Measurements from ENCODE around the gene NKIRAS1. TPM values are rescaled to one million over a fixed set of nuclear protein-coding genes. Genes with fewer than 3 reads are reported as not detected.
"Not testable (repeated sequence)": the region's sequence is repeated elsewhere in the genome, so short reads cannot be mapped to it uniquely, and the experiment has no call there.

NKIRAS1 gene
- total RNA-seq, 1 experiment from 2014 or later = 12.0 TPM

DNA sequence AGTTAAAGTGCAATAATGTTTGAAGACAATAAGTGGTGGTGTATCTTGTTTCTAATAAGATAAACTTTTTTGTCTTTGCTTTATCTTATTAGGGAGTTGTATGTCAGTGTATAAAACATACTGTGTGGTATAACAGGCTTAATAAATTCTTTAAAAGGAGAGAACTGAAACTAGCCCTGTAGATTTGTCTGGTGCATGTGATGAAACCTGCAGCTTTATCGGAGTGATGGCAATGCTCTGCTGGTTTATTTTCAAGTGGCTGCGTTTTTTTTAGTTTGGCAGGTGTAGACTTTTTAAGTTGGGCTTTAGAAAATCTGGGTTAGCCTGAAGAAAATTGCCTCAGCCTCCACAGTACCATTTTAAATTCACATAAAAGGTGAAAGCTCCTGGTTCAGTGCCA lies 2.8 kb upstream of the NKIRAS1 start:
- Histone ChIP-seq H3K4me3 (replicated peaks in 1 of 2; ENCODE audit: low read depth in 1 of 2, low read length in 2 of 2) (no peak overlapping the region), H3K27me3 (ENCODE audit: insufficient read depth, low read length) (no peaks in the 10 kb centered on the region), H3K9me2 (ENCODE audit: insufficient read depth) (no peaks in the 10 kb centered on the region), H3K27ac (ENCODE audit: low read depth, low read length) (no peak overlapping the region), H3K4me1 (ENCODE audit: control insufficient read depth in 1 of 2, insufficient read depth in 2 of 2, low read length in 2 of 2) (peaks cover 14 to 23% of the 10 kb centered on the region in 2 experiments; a peak in 3 of 4 replicates), H3K9ac (ENCODE audit: low read length) (no peak overlapping the region), H2AFZ (ENCODE audit: low read depth, low read length, poor library complexity, severe bottlenecking) (no peak overlapping the region), H3K36me3 (ENCODE audit: control insufficient read depth in 1 of 2, insufficient read depth in 2 of 2, low read length in 2 of 2) (peaks cover 16 to 26% of the 10 kb centered on the region in 2 experiments), H4K20me1 (ENCODE audit: insufficient read depth) (peaks cover 28% of the 10 kb centered on the region; the same call in 1 of the 2 replicates), H3K9me3 (ENCODE audit: control insufficient read depth in 1 of 2, insufficient read depth in 1 of 2, low read depth in 1 of 2, low read length in 2 of 2) (no peaks in the 10 kb centered on the region), H3K4me2 (ENCODE audit: low read length) (no peak overlapping the region), H3K79me2 (ENCODE audit: insufficient read depth, low read length) (peaks cover 50% of the 10 kb centered on the region)
- intact Hi-C loops (cut with micrococcal nuclease) = no loop called here
- BruUV-seq (replicated peaks) = no TSS peak
- POLR2A ChIA-PET = interaction anchor here (4.1 kb wide), 1 partner anchor 8 kb away, joined by 69 read pairs; no protein-coding TSS in a partner anchor
- no peak for TF ChIP-seq SRF (IDR thresholded peaks at IDR 0.05; ENCODE audit: low read depth)
- TF ChIP-seq, protein P1, sequence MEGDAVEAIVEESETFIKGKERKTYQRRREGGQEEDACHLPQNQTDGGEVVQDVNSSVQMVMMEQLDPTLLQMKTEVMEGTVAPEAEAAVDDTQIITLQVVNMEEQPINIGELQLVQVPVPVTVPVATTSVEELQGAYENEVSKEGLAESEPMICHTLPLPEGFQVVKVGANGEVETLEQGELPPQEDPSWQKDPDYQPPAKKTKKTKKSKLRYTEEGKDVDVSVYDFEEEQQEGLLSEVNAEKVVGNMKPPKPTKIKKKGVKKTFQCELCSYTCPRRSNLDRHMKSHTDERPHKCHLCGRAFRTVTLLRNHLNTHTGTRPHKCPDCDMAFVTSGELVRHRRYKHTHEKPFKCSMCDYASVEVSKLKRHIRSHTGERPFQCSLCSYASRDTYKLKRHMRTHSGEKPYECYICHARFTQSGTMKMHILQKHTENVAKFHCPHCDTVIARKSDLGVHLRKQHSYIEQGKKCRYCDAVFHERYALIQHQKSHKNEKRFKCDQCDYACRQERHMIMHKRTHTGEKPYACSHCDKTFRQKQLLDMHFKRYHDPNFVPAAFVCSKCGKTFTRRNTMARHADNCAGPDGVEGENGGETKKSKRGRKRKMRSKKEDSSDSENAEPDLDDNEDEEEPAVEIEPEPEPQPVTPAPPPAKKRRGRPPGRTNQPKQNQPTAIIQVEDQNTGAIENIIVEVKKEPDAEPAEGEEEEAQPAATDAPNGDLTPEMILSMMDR (IDR thresholded peaks at IDR 0.05 in 2 of 3, conservative IDR thresholded peaks at IDR 0.05 in 1 of 3; ENCODE audit: borderline replicate concordance in 1 of 3, insufficient read depth in 1 of 3, low read depth in 2 of 3, low read length in 2 of 3) = no peak
- no peak for TF ChIP-seq ELF1 (IDR thresholded peaks at IDR 0.05; ENCODE audit: borderline replicate concordance, low read depth)
- TF ChIP-seq, protein P2, sequence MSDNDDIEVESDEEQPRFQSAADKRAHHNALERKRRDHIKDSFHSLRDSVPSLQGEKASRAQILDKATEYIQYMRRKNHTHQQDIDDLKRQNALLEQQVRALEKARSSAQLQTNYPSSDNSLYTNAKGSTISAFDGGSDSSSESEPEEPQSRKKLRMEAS (IDR thresholded peaks at IDR 0.05) = no peak
- no peak for TF ChIP-seq CEBPB (IDR thresholded peaks at IDR 0.05; ENCODE audit: low read depth)
- RAD21 ChIA-PET (ENCODE audit: low non-redundant PET in 1 of 2, low total read pairs in 2 of 2, uncharacterized antibody in 2 of 2, unreplicated experiment in 2 of 2) = no interaction called here
- no peak for DNase-seq (ENCODE audit: low read depth, low spot score)
- no peak for ATAC-seq
- CTCF ChIA-PET = no interaction called here

DNA sequence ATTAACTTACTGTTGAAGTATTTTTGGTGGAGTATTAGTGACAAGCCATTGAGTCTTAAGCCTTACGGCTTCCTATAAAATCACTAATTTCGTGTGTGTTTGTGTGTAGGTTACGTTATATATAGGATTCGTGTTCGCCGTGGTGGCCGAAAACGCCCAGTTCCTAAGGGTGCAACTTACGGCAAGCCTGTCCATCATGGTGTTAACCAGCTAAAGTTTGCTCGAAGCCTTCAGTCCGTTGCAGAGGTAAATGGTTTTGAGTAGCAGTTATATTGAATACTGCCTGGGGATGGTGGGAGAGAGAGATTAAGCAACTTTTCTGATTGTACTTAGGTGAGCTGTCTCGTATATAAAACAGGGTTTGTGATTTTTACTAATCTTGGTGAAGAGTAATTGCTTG lies 1.5 kb upstream of the NKIRAS1 start:
- Histone ChIP-seq H3K4me3 (replicated peaks in 1 of 2; ENCODE audit: low read depth in 1 of 2, low read length in 2 of 2) (peak overlapping the region; percentile 87 to 97), H3K79me2 (ENCODE audit: insufficient read depth, low read length) (peaks cover 63% of the 10 kb centered on the region), H4K20me1 (ENCODE audit: insufficient read depth) (peaks cover 28% of the 10 kb centered on the region; the same call in 1 of the 2 replicates), H3K4me1 (ENCODE audit: control insufficient read depth in 1 of 2, insufficient read depth in 2 of 2, low read length in 2 of 2) (peaks cover 14 to 23% of the 10 kb centered on the region in 2 experiments; a peak in 3 of 4 replicates), H3K27ac (ENCODE audit: low read depth, low read length) (peak overlapping the region; percentile 83; the same call in 1 of the 2 replicates), H3K9ac (ENCODE audit: low read length) (peak overlapping the region; percentile 98), H3K36me3 (ENCODE audit: control insufficient read depth in 1 of 2, insufficient read depth in 2 of 2, low read length in 2 of 2) (peaks cover 16 to 26% of the 10 kb centered on the region in 2 experiments), H3K4me2 (ENCODE audit: low read length) (peak overlapping the region; percentile 83)
- H3K9me2 ChIP-seq (ENCODE audit: insufficient read depth); H2AFZ ChIP-seq (ENCODE audit: low read depth, low read length, poor library complexity, severe bottlenecking); BruUV-seq (replicated peaks); intact Hi-C loops (cut with micrococcal nuclease); DNase-seq (ENCODE audit: low read depth, low spot score); ATAC-seq; H3K9me3 ChIP-seq (ENCODE audit: control insufficient read depth in 1 of 2, insufficient read depth in 1 of 2, low read depth in 1 of 2, low read length in 2 of 2); CTCF ChIA-PET; RAD21 ChIA-PET (ENCODE audit: low non-redundant PET in 1 of 2, low total read pairs in 2 of 2, uncharacterized antibody in 2 of 2, unreplicated experiment in 2 of 2); H3K27me3 ChIP-seq (ENCODE audit: insufficient read depth, low read length): not testable (repeated sequence)
- POLR2A ChIA-PET = interaction anchor here (0.9 to 4.1 kb wide), 4 partner anchors 9 to 28 kb away, joined by 3 to 69 read pairs (median 12); no protein-coding TSS in a partner anchor

Measured in HCT116 (cell line).